HuH-7 (cell line): ENCODE data around the gene UBQLNL.

Experiments
- DNase-seq: peaks from one replicate; pipeline ENCODE4 v3.0.0; 2011; ENCODE audit warnings: low spot score

The UBQLNL gene

DNA sequence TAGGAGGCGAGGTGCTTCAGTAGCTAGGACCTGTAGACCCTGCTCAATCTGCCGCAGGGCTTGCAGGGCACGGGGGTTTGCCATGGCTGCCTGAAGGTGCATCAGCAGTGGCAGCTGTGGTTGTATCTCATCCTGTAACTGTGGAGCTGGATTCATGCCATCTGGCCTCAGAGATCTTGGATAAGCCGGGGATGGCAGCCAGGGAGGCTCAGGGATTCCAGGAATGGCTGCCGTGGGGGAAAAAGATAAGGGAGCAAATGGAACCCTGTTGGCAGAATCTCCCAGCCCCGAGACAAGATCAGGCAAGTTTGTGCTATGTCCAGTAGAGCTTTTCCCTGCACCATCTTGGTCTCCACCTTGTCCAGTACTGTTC, 8.6 kb downstream of the UBQLNL start:
- no peak for DNase-seq

DNA sequence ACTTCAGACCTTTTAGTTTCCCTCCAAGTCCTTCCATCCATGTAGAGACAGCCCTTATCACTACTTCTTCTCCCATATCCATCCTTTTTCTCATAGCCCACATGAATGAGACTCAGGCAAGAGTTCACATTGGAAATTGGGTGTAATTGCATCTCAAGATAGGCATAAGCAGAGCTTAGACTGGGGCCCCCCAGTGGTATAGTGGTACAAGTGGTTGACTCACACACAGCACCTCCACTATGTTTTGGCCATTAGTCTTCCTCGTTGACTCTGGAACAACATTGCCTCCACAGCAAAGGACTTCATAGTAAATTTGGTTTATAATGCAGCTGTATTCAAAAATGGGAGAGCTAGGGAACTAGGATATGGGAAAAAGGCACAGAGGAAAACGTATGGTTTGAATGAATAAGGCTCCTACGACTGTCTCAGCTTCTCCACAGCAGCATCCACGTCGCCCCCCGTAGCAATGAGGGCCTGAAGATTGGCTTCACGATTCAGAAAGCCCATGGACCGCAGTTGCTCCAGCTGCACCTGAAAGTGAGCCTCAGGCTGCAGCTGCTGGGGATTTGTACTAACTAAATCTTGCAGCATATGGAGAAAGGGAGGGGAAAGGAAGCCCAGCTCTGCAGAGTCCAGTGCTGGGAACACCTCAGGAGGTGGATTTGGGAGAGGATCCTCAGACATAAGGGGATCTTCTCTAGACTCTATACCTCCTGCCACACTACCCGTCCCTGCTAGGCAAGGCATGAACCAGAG, 9.1 kb downstream of the UBQLNL start:
- no peak for DNase-seq

DNA sequence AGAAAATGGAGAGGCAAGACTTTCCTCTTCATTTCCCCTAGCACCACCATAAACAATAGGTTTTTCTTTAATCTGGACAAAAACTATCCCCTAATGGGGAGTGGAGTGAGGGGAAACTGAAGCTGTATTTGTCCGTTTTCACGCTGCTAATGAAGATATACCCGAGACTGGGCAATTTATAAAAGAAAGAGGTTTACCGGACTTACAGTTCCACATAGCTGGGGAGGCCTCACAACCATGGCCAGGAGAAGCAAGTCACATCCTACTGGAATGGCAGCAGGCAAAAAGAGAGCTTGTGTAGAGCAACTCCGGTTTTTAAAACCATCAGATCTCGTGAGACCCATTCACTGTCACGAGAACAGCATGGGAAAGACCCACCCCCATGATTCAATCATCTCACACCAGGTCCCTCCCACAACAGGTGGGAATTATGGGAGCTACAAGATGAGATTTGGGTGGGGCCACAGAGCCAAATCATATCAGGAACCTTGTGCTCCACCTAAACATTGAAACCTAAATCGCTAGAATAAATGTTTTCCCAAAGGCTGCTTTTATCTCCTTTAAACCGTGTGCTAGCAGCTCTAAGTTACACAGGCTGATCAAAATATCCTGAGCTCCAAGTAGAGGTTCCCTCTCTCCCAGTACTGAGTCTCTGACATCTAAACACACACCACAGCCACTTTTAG, 11.0 kb downstream of the UBQLNL start:
- no peak for DNase-seq

DNA sequence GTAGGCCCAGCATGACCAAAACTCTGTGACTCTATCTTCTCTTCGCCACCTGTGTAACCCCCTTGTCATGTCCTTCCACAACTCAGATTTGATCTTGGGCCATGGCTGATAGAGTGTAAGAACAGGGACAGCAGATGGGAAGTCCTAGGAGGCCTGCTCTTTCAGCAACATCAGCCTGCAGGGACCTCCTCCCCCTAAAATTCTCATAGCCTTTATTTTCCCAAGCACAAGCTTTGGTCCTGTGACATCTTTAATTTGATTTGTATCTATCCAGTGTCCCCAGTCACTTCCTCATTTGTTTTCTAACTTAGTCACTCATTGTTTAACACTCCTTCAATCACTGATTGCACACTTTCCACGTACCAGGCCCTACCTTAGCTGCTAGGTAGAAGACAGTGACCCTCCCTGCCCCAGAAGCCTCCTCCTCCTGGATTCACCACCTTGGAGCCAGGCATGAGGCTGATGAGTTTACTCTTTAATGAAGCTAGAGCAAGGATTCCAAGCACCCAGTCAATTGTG, 12.0 kb downstream of the UBQLNL start:
- DNase-seq = no peak

DNA sequence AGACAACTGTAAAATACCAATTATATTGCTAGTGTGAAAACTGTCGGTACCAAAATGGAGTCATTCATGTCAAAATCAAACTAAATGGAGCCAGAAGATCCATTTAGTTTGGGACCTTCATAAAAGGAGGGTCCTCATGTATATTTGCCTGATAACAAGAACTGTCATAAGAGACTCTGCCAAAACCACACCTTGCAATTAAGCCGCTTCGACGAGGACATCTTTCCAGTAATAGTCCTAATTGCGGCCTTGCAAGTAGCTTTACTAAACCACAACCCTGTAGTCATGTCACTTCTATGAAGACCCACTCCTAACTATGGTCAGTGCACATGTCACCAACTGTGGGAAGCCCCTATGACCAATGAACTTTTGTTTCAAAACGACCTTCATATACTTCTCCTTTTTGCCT, 16.1 kb downstream of the UBQLNL start:
- DNase-seq = no peak

DNA sequence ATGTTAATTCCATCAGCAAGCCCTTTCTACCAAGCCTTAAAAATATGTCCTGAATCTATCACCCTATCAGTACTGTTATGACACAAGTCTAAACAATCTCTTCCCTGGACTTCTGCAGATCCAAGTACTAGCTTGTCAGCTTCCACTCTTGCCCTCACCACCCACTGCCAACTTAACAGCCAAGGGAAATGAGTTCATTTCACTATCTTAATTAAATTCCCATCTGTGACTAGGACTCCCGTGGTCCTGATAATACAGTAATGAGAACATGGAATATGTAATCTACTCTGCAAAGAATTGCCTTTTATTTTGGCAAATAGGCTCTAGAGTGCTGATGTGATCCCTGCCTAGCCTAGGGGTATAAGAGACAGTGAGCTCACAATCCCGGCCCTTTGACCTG, 16.8 kb downstream of the UBQLNL start:
- no peak for DNase-seq

DNA sequence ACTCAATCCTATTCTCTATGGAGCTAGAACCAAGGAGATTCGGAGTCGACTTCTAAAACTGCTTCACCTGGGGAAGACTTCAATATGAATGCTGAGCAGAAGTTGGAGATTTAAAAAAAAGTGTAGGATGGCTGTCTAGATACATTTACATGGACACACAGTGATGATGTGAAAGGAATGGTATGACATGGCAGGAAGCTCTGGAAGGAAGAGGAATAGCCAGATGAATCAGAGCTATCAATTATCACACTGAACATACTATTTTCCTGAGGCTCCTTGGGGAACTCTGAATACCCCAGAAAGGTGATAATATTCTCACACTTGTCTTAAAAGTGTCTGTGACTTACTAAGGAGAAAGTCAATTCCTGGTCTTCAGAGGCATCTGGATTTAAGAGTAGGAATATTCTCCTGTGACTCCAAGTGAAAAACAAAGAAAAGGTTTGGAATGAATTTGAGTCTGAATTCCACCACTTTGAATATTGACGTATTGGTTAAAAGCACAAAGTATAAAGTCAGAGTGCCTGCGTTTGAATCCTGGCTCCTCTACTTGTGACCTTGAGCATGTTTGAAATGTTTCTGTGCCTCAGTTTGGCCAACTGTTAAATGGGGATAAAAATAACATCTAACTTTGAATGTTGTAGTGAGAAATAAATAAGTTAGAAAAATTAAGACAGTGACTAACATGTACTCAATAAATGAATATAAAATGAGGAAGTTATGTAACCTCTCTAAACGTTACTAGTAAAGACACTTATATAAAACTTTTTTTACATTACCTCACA, 26.7 kb downstream of the UBQLNL start:
- DNase-seq = no peak

DNA sequence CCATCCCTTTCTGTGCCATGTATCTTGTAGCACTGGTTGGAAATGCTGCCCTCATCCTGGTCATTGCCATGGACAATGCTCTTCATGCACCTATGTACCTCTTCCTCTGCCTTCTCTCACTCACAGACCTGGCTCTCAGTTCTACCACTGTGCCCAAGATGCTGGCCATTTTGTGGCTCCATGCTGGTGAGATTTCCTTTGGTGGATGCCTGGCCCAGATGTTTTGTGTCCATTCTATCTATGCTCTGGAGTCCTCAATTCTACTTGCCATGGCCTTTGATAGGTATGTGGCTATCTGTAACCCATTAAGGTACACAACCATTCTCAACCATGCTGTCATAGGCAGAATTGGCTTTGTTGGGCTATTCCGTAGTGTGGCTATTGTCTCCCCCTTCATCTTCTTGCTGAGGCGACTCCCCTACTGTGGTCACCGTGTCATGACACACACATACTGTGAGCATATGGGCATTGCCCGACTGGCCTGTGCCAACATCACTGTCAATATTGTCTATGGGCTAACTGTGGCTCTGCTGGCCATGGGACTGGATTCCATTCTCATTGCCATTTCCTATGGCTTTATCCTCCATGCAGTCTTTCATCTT, 27.6 kb downstream of the UBQLNL start:
- DNase-seq = no peak

DNA sequence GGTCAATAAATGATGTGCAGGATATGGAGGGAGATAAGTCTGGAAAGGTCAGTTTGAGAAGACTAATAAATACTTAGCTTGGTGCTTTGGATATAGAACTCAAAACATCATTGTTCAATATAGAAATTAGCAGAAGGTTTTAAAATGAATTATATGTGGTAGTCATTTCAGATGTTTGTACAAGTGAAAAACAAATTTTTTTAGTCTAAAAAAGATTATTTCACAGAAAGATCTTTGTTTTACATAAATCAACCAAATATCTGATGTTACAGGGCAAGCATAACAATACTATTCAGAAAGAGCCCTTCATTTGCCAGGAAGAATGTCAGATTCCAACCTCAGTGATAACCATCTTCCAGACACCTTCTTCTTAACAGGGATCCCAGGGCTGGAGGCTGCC, 28.1 kb downstream of the UBQLNL start, which contains the start of gene OR52D1:
TSS of gene OR52D1 (plus strand) at position 301 of the 400 bp plus-strand sequence. CDS start at position 323, 22 bp downstream.
- no peak for DNase-seq

DNA sequence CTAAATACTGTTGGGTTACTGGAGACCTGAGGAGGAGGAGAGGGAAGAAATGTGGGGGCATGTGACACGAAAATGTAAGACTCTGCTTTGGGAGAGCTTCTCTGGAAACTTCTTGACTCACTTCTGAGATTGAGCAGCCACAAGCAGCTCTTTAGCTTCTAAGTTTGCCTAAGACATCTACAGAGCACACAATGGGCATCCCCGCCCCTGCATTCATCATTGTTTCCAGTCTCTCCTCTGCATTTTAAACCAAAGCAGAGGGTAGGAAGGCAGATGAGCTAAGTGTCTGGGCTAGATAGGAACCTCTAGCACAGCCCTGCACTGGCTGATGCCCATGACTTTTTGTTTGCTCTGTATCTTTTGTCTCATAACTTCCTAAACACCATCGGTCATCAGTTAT, 30.1 kb downstream of the UBQLNL start:
- DNase-seq = no peak

DNA sequence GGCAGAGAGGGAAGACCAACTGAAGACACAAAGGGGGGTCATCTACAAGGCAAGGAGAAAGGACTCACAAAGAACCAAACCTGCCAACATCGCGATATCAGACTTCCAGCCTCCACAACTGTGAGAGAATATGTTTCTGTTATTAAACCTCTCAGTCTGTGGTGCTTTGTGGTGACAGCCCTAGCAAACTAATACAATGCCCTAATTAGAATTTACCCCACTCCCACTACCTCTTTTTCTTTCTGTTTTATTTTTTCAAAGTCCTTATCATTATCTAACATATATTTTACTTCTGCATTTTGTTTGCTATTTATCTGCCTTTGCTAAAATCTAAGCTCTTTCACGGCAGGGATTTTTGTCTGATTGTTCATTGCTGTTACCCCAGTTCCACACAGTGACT, 30.5 kb downstream of the UBQLNL start:
- DNase-seq = no peak

DNA sequence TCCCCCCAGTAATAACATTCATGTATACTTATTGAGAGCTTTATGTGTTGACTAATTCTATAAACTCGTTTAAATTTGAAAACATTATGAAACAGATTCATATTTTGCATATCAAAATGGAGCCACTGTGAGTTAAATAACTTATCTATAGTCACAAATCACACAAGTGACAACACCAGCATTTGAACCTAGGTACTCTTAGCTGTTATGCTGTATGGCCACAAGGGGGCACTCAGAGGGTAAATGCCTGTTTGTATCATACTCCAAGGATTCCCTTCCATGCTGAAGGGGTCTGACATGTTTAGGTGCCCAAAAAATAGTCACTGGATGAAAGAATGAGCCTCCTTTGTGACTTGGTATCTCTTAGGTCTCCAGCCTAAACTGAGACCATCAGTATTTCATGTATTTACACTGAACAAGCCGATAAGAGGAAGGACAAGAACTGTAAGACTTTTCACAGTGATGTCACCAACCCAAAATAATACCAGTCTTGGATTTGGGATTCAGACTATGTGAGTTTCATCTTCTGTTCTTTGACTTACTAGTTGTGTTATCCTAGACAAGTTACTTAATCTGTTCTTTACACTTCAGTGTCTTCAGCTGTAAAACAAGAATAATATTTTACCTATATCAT, 40.2 kb downstream of the UBQLNL start:
- peak; percentile 63 for DNase-seq

DNA sequence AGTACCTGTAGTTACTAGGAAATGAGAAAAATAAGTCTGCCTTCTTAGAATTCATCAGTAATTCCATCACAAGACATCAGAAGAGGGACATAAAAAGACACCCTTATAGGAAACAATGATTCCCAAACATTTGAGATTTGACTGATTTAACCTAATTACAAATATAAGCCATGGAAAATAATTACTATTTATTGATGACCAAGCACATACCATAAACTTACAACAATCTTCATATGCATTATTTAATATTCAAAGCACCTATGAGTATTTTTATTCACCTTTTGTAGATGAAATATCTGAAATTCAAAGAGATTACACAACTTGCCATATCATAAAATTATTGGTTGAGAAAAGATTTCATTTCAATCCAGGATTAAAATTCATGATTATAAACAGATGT, 42.6 kb downstream of the UBQLNL start:
- DNase-seq = no peak

DNA sequence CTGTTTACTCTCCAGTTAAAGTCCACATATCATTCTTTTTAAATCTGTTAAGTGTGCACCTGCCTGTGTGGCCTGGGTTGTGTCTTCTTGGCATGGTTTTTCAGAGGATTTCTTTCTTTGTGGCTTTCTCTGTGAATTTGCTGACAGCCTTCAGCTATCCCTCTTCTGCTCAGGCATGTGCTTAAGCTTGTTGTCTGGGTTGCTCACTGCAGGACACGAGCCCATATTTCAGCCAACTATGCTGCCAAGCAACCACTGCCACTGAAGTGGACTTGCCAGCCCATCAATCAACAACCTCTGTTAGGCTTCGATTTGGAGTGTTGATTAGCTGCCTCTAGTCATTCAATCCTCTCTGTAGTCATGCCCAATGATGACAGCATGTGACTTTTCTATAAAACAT, 49.0 kb downstream of the UBQLNL start:
- DNase-seq = no peak
